ENCODE measurements around the gene DCTPP1. TPM values are rescaled to one million over a fixed set of nuclear protein-coding genes. Genes with fewer than 3 reads are reported as not detected.

Gene DCTPP1
- total RNA-seq, 1 experiment from 2014 or later: 109 TPM

GRCh38 chr16:30376461-30376902 is 53.3 kb downstream of the DCTPP1 start:
- Histone ChIP-seq H3K27me3 (ENCODE audit: insufficient read depth, low read depth) (no peaks in the 10 kb centered on the region), H2AFZ (no peak overlapping the region), H3F3A (ENCODE audit: insufficient read depth, low read depth) (peaks cover 31% of the 10 kb centered on the region), H3K4me3 (peak overlapping the region; percentile 80; the same call in 1 of the 2 replicates), H3K9me3 (ENCODE audit: insufficient read depth, low read depth) (no peaks in the 10 kb centered on the region), H3K36me3 (ENCODE audit: low read depth) (no peaks in the 10 kb centered on the region), H4K20me1 (ENCODE audit: insufficient read depth) (no peaks in the 10 kb centered on the region), H3K4me1 (replicated peaks; ENCODE audit: insufficient read depth) (peaks cover 23% of the 10 kb centered on the region), H3K4me2 (peak overlapping the region; percentile 98), H3K27ac (peak overlapping the region; percentile 92), H3K79me2 (ENCODE audit: low read depth) (peaks cover 13% of the 10 kb centered on the region; the same call in 1 of the 2 replicates), H3K9me2 (ENCODE audit: insufficient read depth) (no peaks in the 10 kb centered on the region)
- no TSS peak for BruUV-seq (replicated peaks)
- ChIA-PET POLR2A (ENCODE audit: unreplicated experiment) (interaction anchor here (0.6 kb wide), 3 partner anchors 41 to 283 kb away, joined by 3 to 4 read pairs (median 4); no protein-coding TSS in a partner anchor), CTCF (interaction anchor here (0.7 kb wide), 1 partner anchor 210 kb away, joined by 3 read pairs; no protein-coding TSS in a partner anchor)
- TF ChIP-seq CTCF (conservative IDR thresholded peaks at IDR 0.05) (no peak), EZH2 (IDR thresholded peaks at IDR 0.05; ENCODE audit: low read depth) (no peak)
- DNase-seq: no peak
- intact Hi-C loops (cut with micrococcal nuclease; ENCODE audit: unreplicated experiment): loop anchor here (5.0 kb wide), 2 partner anchors 151 to 284 kb away; partner anchors contain the start of genes TBX6 and ZNF768

GRCh38 chr16:30375864-30376263 is 54.0 kb downstream of the DCTPP1 start:
- POLR2A ChIA-PET (ENCODE audit: unreplicated experiment): no interaction called here

GRCh38 chr16:30374538-30374937 is 55.3 kb downstream of the DCTPP1 start, which contains the start of gene MYL11:
MYL11 (plus strand) TSS chr16:30374802; CDS start chr16:30374858, 56 bp downstream.
- TF ChIP-seq EZH2 (IDR thresholded peaks at IDR 0.05; ENCODE audit: low read depth): no peak
- TF ChIP-seq CTCF (conservative IDR thresholded peaks at IDR 0.05): no peak
- Histone ChIP-seq H3K36me3 (ENCODE audit: low read depth) (no peaks in the 10 kb centered on the region), H3K4me3 (no peak within 1 kb of the TSS), H3K27me3 (ENCODE audit: insufficient read depth, low read depth) (no peaks in the 10 kb centered on the region), H3K79me2 (ENCODE audit: low read depth) (peaks cover 9% of the 10 kb centered on the region), H3K27ac (no peak within 1 kb of the TSS), H3K4me1 (replicated peaks; ENCODE audit: insufficient read depth) (peaks cover 20% of the 10 kb centered on the region), H3K4me2 (no peak within 1 kb of the TSS), H2AFZ (no peak within 1 kb of the TSS), H3F3A (ENCODE audit: insufficient read depth, low read depth) (peaks cover 25% of the 10 kb centered on the region), H4K20me1 (ENCODE audit: insufficient read depth) (0 out of 2 replicates have a peak, but pooled peaks cover under 1% of the 10 kb centered on the region), H3K9me3 (ENCODE audit: insufficient read depth, low read depth) (no peaks in the 10 kb centered on the region), H3K9me2 (ENCODE audit: insufficient read depth) (no peaks in the 10 kb centered on the region)
- intact Hi-C loops (cut with micrococcal nuclease; ENCODE audit: unreplicated experiment): no loop called here
- POLR2A ChIA-PET (ENCODE audit: unreplicated experiment): no interaction called here
- CTCF ChIA-PET: no interaction called here
- no TSS peak for BruUV-seq (replicated peaks)
- DNase-seq: no peak

More at GRCh38 chr16:30375864-30376263, 54.0 kb downstream of the DCTPP1 start:
- no peaks in the 10 kb centered on the region for H3K9me3 ChIP-seq (ENCODE audit: insufficient read depth, low read depth)
- CTCF ChIA-PET: no interaction called here
- H3K4me2 ChIP-seq: no peak overlapping the region
- no peak for DNase-seq
- H3K27me3 ChIP-seq (ENCODE audit: insufficient read depth, low read depth): no peaks in the 10 kb centered on the region
- H4K20me1 ChIP-seq (ENCODE audit: insufficient read depth): no peaks in the 10 kb centered on the region
- no peaks in the 10 kb centered on the region for H3K9me2 ChIP-seq (ENCODE audit: insufficient read depth)
- peaks cover 26% of the 10 kb centered on the region for H3F3A ChIP-seq (ENCODE audit: insufficient read depth, low read depth)
- no peaks in the 10 kb centered on the region for H3K36me3 ChIP-seq (ENCODE audit: low read depth)
- peaks cover 13% of the 10 kb centered on the region; the same call in 1 of the 2 replicates for H3K79me2 ChIP-seq (ENCODE audit: low read depth)
- no TSS peak for BruUV-seq (replicated peaks)
- H3K27ac ChIP-seq: no peak overlapping the region
- no peak overlapping the region for H2AFZ ChIP-seq
- peaks cover 24% of the 10 kb centered on the region for H3K4me1 ChIP-seq (replicated peaks; ENCODE audit: insufficient read depth)
- H3K4me3 ChIP-seq: no peak overlapping the region
- TF ChIP-seq CTCF (conservative IDR thresholded peaks at IDR 0.05): no peak
- no peak for TF ChIP-seq EZH2 (IDR thresholded peaks at IDR 0.05; ENCODE audit: low read depth)
- intact Hi-C loops (cut with micrococcal nuclease; ENCODE audit: unreplicated experiment): loop anchor here (5.0 kb wide), 2 partner anchors 151 to 284 kb away; partner anchors contain the start of genes TBX6 and ZNF768

Other genes starting within 250 kb of the DCTPP1 start
- 7.9 and 12.2 TPM in 2 replicates for gene CORO1A, start 246.4 kb downstream of the DCTPP1 start, total RNA-seq (2021)
- gene BOLA2B, start 236.4 kb downstream of the DCTPP1 start, total RNA-seq (2021): 258 and 379 TPM in 2 replicates
- 100 and 252 TPM in 2 replicates for gene SLX1A, start 236.2 kb downstream of the DCTPP1 start, total RNA-seq (2021)
- gene SULT1A3, start 230.8 kb downstream of the DCTPP1 start, total RNA-seq (2021): 95.2 and 103 TPM in 2 replicates
- 24.6 and 30.6 TPM in 2 replicates for gene NPIPB13, start 181.6 kb downstream of the DCTPP1 start, total RNA-seq (2021)
- 84.6 TPM in 2 replicates for gene CD2BP2, start 74.7 kb downstream of the DCTPP1 start, total RNA-seq (2021)
- 85.0 and 90.8 TPM in 2 replicates for gene TBC1D10B, start 59.5 kb downstream of the DCTPP1 start, total RNA-seq (2021)
- 1.4 and 2.6 TPM in 2 replicates for gene MYL11, start 55.2 kb downstream of the DCTPP1 start, total RNA-seq (2021)
- 6.7 and 7.6 TPM in 2 replicates for gene SEPTIN1, start 47.5 kb downstream of the DCTPP1 start, total RNA-seq (2021)
- 20.1 and 25.9 TPM in 2 replicates for gene ZNF48, start 34.6 kb downstream of the DCTPP1 start, total RNA-seq (2021)
- gene ZNF771, start 22.4 kb downstream of the DCTPP1 start, total RNA-seq (2021): 19.0 and 21.9 TPM in 2 replicates
- gene SEPHS2, start 15.8 kb upstream of the DCTPP1 start, total RNA-seq (2021): 66.8 and 67.2 TPM in 2 replicates
- gene ITGAL, start 42.7 kb upstream of the DCTPP1 start, total RNA-seq (2021): 0.50 TPM in 1 of 2 replicates, not detected in the other
- 64.2 and 68.4 TPM in 2 replicates for gene ZNF768, start 96.5 kb upstream of the DCTPP1 start, total RNA-seq (2021)
- gene ZNF747, start 104.8 kb upstream of the DCTPP1 start, total RNA-seq (2021): 14.5 and 17.9 TPM in 2 replicates
- gene ZNF764, start 128.3 kb upstream of the DCTPP1 start, total RNA-seq (2021): 12.3 and 12.4 TPM in 2 replicates
- 13.1 and 25.7 TPM in 2 replicates for gene ZNF688, start 141.7 kb upstream of the DCTPP1 start, total RNA-seq (2021)
- gene ZNF785, start 155.7 kb upstream of the DCTPP1 start, total RNA-seq (2021): 30.9 and 39.8 TPM in 2 replicates
- gene ZNF689, start 180.4 kb upstream of the DCTPP1 start, total RNA-seq (2021): 9.1 and 10.1 TPM in 2 replicates
- 67.3 and 85.3 TPM in 2 replicates for gene PRR14, start 220.9 kb upstream of the DCTPP1 start, total RNA-seq (2021)
- gene FBRS, start 228.4 kb upstream of the DCTPP1 start, total RNA-seq (2021): 87.5 and 128 TPM in 2 replicates

All from PC-9 (cell line).